Stimulated activated CD8-positive, alpha-beta memory T cell treated with anti-CD3 and anti-CD28 coated beads, Interleukin-15, amount 100 ng/mL, for 1 hour (primary cell): ENCODE measurements around the gene HNRNPA2B1.

Source experiments
- DNase-seq: peaks from one replicate; pipeline ENCODE4 v3.0.0-alpha.2; 2020; ENCODE audit warnings: low read depth

HNRNPA2B1 gene

GRCh38 chr7:26147030-26147429 is 53.5 kb downstream of the HNRNPA2B1 start:
- DNase-seq, result no peak

GRCh38 chr7:26145238-26145637 is 55.3 kb downstream of the HNRNPA2B1 start:
- no peak for DNase-seq

DNA sequence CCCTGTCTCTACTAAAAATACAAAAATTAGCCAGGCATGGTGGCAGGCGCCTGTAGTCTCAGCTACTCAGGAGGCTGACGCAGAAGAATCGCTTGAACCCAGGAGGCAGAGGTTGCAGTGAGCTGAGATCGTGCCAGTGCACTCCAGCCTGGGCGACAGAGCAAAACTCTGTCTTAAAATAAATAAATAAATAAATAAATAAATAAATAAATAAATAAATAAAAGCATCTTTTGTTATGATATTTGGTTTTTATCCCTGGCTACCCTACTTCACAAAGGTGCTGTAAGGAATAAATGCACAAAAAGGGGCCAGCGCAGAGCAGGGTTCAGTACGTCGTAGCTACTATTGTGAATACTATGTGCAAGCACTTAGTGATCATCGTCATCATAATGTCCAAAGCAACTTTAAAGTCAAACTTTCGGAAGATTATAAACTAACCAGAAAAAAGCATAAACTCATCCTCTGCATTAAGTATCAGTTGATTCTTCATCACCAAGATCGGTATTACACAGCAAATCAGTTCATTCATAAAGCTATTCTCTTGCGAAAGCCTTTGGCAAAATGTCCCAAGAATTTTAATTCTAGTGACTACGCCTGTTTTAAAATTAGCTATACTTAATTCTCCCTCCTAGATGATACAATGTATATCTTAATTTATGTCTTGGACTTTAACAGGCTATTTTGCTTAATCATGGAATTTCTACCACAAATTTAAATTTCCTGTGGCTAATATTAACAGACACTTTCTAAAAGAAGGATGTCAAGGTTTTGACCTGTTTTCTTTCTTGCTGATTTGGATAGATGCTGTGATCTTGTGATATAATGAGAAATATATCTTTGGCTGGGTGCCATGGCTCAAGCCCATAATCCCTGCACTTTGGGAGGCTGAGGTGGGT is 56.1 kb downstream of the HNRNPA2B1 start:
- DNase-seq, result no peak

DNA sequence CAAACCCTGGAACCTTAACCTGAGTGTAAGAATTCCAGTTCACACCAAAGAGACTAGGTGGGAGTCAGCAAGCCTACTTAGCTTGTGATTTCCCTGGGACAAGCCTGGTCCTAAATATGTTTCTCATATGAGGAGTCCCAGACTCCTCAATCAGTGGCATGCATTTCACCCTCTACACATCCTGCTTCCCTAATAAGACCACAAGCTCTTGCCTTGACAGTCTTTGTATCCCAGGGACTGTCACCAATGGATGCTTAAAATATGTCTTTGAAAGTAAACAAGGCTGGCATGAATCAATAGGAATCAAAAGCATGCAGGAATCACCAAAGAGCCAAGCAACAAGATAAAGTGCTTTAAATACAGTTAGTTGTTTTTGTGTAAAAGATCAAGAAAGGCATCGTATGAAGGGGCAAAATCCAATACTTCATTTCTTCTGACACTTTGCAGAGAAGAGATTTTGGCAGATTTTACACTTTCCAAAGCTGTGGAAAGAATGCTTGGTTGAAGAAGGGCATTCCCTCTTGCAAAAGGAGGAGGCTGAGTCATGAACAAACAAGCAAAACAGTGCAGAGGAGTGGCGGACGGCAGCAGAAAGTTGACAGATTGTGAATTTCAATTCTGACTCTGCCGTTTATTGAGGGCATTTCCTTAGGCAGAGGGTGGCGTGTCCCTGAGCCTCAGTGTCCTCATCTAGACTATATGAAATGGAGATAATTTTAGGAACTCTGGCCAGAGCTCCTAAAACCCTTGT is 57.1 kb downstream of the HNRNPA2B1 start:
- DNase-seq, result no peak

GRCh38 chr7:26141077-26141476 is 59.5 kb downstream of the HNRNPA2B1 start:
- DNase-seq, result no peak

GRCh38 chr7:26140380-26140779 is 60.2 kb downstream of the HNRNPA2B1 start:
- no peak for DNase-seq
